Activated CD4-positive, CD25-positive, alpha-beta regulatory T cell (primary cell): ENCODE data around the gene CCNB1IP1.
"Not testable (repeated sequence)": the region's sequence is repeated elsewhere in the genome, so short reads cannot be mapped to it uniquely, and the experiment has no call there.

Source experiments
- DNase-seq, 4 experiments: peaks; one replicate each; lab custom pipeline; 2025; lab: John Stamatoyannopoulos, UW

Gene CCNB1IP1

DNA sequence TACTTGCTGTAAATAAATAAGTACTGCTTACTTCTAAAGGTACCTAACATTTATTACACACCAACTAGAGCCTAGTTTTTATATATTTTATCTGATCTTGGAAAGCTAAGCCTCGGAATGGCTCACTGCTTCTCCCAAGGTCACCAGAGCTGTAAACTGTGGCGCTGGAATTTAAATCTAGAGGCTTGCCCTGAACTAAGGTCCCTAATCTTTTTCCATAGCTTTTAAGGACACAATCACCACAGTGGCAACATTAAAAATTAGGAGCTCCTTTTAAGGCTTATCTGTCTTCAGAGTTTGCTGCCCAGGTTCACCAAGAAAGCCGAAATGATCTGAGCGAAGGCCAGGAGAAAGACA is 670 bp downstream of the CCNB1IP1 start:
- DNase-seq: no peak

GRCh38 chr14:20331053-20331613 is 1.9 kb downstream of the CCNB1IP1 start:
- DNase-seq: no peak

- no peak for DNase-seq
Measured at GRCh38 chr14:20329355-20329754, 3.7 kb downstream of the CCNB1IP1 start.

DNA sequence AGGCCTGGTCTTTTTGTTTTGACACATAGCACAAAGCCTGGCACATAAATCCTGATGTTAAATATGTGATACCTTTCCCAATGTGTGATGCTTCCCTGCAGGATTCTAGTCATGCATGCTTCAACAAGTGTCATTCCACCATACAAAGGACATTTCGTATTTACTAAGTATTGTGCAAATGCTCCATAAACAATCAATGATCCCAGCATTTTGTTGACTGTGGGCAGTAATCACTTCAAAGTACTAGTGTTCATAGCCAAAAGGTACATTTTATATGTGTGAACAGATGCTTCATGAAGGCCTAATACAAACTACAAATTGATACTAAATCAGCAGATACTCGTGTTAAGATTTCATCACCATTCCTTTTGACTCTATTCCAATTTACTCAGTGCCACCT is 4.4 kb downstream of the CCNB1IP1 start:
- no peak for DNase-seq

DNA sequence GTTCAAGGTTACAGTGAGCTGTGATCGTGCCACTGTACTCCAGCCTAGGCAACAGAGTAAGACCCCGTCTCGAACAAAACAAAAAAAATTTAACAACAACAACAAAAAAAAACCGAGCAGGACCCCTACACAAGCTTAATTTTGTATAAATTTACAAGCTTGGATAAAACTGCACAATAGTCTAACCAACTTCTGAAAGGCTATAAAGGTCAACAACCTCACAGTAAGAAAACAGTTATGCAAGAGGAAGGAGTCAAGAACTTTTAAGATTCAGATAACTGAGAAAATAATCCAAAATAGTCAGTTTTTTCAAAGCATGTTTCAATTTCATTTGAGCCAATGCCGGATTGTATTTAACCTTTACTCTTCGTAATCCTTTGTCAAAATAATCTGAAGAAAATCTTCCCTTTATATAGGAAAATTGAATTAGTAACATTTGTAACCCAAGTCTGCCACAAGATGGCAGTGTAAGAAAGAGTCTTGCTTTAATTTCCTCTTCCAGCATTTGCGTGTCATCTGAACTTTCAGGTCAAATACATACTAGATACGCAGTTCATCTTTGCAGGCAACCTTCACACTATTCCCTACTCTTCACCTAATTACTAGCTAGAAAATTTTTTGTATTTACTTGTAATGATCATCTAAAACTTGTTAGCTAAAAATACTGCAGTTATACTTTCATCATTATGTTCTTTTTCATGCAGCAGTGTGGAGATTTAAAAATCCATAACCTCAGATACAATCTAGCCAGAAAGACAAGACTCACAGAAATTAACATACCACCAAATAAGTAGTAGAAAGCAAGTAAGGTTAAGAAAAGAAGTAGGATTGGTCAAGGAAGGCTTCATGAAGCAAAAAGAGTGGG is 5.8 kb downstream of the CCNB1IP1 start:
- DNase-seq: no peak

DNA sequence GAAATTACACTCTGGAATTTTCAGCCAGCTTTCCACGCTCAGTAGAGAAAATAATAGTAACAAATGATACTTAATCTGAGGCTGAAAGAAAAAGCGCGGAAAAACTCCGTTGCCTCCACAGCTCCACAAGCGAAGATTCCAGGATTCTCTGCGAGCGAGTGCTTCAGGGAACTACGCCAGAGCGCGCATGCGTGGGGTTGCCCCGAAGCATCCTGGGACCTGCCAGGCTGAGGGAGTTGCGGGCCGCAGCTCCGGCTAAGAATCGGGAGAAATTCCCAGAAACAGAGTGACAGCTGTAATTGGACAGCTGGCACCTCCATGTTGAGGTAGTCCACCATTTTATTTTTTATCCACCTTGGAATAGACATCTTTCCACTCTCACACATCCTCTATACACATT is 15.4 kb downstream of the CCNB1IP1 start:
- no peak for DNase-seq

DNA sequence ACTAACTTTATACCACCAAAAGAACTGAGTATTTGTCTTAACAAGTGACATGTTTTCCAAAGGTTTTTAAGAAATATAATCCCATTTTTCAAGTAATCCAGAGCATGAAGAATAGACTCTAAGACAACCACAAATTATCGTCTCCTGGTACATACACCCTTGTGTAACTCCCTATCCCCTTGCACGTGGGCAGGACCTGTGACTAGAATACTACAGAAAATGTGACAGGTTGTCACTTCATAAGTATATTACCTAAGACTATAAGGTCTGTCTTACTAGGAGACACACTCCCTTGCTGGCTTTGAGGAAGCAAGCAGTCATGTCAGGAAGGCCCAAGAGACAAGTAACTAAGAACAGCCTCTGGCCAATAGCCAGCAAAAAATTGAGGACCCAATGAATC is 19.1 kb downstream of the CCNB1IP1 start:
- DNase-seq: no peak

DNA sequence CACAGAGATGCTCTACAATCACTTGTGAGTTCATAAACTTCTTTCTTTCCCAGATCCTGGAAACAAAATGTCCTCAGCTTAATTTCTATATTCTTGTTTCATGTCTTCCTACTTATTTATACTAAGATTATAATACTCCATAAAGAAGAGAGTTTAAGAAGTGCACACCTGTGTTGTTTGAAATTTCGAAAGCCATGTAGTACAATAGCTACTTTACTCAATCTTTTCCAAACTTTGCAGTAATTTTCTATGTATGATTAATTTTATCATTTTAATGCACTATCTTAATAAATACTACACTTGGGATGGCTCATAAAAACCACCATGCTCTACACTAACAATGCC is 27.0 kb downstream of the CCNB1IP1 start:
- DNase-seq: no peak

- peak; percentile 68 to 86 (median 76) for DNase-seq
Measured at GRCh38 chr14:20305265-20306078, 27.6 kb downstream of the CCNB1IP1 start, which contains the start of gene TTC5. Gene TTC5, minus strand, starts transcription at chr14:20305951. Its CDS starts 14 bp downstream, at chr14:20305937.

DNA sequence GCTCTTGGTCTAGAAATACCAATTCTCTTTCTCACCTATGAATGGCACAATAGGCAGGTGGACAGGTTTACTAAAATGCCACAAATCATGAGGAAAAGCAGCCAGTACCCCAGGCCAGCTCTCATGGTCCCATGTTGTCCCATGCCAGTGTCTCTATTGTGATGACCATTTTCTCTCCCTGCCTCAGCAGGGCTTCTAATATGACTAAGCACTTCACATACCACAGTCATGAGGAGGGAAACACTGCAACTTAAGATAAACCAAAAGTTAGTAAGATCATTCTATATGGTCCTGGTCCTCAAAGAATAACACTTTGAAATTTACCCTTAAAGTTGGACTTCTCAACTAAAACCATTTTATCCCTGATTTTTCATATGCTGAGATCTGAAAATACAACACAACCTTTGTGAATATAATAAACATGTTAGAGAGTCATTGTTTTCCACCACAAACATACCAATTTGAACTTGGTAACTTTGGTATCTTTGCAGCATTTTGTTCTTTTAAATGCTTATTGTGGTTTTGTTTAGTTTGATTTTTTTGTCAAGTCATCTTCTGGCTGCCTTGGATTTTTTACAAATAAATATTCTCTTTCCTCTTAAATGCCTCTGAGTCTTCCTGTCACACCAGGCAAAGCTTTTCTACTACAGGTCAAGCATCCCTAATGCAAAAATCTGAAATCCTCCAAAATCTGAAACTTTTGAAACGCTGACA is 30.9 kb downstream of the CCNB1IP1 start:
- DNase-seq: no peak

- DNase-seq: no peak
Measured at GRCh38 chr14:20295067-20295466, 38.0 kb downstream of the CCNB1IP1 start.

- no peak for DNase-seq
Measured at GRCh38 chr14:20294636-20295035, 38.4 kb downstream of the CCNB1IP1 start.

DNA sequence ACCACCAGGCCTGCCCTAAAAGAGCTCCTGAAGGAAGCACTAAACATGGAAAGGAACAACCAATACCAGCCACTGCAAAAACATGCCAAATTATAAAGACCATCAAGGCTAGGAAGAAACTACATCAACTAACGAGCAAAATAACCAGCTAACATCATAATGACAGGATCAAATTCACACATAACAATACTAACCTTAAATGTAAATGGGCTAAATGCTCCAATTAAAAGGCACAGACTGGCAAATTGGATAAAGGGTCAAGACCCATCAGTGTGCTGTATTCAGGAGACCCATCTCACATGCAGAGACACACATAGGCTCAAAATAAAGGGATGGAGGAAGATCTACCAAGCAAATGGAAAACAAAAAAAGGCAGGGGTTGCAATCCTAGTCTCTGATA is 51.1 kb downstream of the CCNB1IP1 start:
- DNase-seq: not testable (repeated sequence)

GRCh38 chr14:20280265-20280664 is 52.8 kb downstream of the CCNB1IP1 start:
- not testable (repeated sequence) for DNase-seq

DNA sequence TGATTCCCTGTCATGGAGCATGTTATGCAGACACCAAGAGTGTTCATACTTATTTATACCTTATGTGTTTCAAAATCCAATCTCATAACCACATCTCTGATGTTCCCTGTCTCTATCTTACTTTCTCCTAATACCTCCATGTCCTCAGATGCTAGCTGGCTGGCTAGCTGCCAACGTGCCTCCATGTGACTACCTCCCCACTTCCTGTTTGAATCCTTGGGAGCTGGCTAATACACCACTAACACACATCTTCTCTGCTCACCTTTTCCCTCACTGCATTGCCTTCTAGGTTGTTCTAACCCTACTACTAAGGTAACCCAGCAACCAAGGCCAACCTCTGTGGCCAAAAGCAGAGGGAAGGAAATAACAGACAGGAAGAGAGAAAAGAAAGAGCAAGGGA is 54.7 kb downstream of the CCNB1IP1 start:
- DNase-seq: no peak

DNA sequence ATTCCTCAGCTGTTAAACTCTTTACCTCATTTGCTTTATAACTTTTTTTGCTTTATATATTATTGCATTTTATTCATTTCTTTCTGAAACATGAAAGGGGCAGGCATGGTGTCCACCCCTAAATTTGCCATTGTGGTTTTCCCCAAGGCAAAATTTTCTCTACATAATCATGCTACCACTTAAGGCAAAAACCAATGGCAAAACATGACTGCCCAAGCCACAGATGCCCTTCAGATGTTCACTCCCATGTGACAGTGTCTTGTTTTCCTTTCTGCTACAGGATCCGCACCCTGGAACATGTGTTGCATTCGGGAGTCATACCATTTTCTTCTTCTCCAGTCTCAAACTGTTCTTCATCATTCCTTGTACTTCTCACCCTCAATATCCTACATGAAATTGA is 55.7 kb downstream of the CCNB1IP1 start:
- DNase-seq: no peak

GRCh38 chr14:20274062-20274461 is 59.0 kb downstream of the CCNB1IP1 start:
- no peak for DNase-seq

DNA sequence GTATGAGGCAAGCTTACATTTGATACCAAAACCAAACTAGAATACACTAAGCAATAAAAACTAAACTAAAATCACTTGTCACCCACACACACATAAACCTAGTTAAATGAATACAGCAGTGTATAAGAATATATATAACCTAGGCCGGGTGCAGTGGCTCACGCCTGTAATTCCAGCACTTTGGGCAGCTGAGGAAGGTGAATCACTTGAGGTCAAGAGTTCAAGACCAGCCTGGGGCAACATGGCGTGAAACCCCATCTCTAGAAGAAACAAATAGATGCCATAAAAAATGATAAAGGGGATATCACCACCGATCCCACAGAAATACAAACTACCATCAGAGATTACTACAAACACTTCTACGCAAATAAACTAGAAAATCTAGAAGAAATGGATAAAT is 68.7 kb downstream of the CCNB1IP1 start:
- not testable (repeated sequence) for DNase-seq

- DNase-seq: no peak
Measured at GRCh38 chr14:20262642-20263128, 70.4 kb downstream of the CCNB1IP1 start.
